ENCODE results near the gene SMPDL3B. TPM values are rescaled to one million over a fixed set of nuclear protein-coding genes. Genes with fewer than 3 reads are reported as not detected.

SMPDL3B gene
- total RNA-seq, 2 donors from 2014 or later = 10.1 to 11.8 TPM

DNA sequence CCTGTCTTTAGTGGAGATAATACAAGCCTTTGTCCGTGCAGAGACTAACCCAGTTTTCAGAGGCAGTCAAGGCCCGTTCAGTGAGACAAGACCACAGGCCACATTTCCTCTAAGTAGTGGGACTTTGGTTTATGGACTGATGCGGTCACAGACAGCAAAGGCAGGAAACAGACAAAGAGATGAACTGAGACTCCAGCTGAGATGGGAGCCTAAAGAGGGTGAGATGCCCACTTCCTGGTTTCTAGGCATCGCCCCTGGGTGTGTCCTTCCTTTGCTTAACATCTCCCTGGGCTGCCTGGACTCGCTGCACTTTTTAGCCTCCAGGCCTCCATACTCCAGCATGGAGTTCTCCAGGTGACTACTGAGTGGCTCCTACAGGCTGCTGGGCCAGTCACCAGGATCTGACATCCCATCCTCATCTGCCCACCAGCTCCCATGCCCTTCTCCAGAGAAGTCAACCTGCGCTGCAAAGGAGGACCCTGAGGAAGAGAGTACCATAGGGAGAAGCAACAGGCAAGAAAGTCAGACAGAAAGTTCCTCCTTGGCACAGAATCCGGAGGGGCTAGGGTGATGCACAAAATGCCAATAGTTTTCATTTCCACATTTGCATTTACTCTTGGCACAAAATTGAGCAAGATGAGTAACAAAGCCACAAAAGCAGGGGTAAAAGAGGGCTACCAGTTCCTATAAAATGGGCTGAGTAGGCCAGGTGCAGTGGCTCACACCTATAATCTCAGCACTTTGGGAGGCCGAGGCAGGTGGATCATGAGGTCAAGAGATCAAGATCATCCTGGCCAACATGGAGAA lies 47.4 kb upstream of the SMPDL3B start:
- H3K4me1 ChIP-seq (ENCODE audit: control insufficient read depth, insufficient read depth, low read length) = no peaks in the 10 kb centered on the region
- peaks cover 38% of the 10 kb centered on the region for H3K36me3 ChIP-seq (ENCODE audit: control insufficient read depth, insufficient read depth, low read length)
- H3K27ac Mint-ChIP-seq = peak overlapping the region; percentile 31
- no peaks in the 10 kb centered on the region for H3K9me3 ChIP-seq (ENCODE audit: control insufficient read depth, low read length)
- H3K4me3 Mint-ChIP-seq = no peak overlapping the region
- peaks cover 53% of the 10 kb centered on the region for H3K36me3 Mint-ChIP-seq (ENCODE audit: low read depth)
- peaks cover 12% of the 10 kb centered on the region for H3K4me1 Mint-ChIP-seq
- TF ChIP-seq, protein P1, sequence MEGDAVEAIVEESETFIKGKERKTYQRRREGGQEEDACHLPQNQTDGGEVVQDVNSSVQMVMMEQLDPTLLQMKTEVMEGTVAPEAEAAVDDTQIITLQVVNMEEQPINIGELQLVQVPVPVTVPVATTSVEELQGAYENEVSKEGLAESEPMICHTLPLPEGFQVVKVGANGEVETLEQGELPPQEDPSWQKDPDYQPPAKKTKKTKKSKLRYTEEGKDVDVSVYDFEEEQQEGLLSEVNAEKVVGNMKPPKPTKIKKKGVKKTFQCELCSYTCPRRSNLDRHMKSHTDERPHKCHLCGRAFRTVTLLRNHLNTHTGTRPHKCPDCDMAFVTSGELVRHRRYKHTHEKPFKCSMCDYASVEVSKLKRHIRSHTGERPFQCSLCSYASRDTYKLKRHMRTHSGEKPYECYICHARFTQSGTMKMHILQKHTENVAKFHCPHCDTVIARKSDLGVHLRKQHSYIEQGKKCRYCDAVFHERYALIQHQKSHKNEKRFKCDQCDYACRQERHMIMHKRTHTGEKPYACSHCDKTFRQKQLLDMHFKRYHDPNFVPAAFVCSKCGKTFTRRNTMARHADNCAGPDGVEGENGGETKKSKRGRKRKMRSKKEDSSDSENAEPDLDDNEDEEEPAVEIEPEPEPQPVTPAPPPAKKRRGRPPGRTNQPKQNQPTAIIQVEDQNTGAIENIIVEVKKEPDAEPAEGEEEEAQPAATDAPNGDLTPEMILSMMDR (conservative IDR thresholded peaks at IDR 0.05) = no peak
- H3K27ac ChIP-seq (ENCODE audit: low read depth, low read length) = no peak overlapping the region
- no peak for DNase-seq
- no peaks in the 10 kb centered on the region for H3K9me3 Mint-ChIP-seq
- H3K4me3 ChIP-seq (ENCODE audit: low read length) = no peak overlapping the region
- H3K27me3 Mint-ChIP-seq (ENCODE audit: insufficient read depth) = no peaks in the 10 kb centered on the region
- 89 to 95% methylated on average over 6 to 8 of the region's 8 CpGs for WGBS, 2 experiments (ENCODE audit: insufficient coverage in 1 of 2, insufficient read length in 1 of 2)
- H3K27me3 ChIP-seq (ENCODE audit: control insufficient read depth, insufficient read depth, low read length, poor library complexity, severe bottlenecking) = no peaks in the 10 kb centered on the region
- no peak overlapping the region for H3K9ac ChIP-seq (ENCODE audit: extremely low read depth, low read length, poor library complexity, severe bottlenecking)

DNA sequence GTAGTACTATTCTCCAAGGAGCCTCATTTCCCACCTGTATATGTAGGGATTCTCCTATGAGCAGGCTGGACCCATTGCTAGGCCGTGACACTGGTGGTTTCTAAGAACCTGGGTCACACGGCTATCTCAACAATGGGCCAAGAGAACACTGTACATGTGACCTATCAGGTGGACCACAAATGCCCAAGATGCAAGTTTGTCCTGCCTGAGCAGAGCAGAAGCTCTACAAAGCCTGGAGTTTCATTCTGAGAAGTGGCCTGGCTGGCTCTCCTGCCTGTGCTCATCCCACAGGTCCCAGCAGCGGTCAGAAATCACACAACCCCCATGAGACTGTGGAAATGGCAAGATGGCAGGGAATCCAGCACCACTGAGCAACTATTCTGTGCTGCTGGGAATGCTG lies 45.3 kb upstream of the SMPDL3B start:
- H3K36me3 Mint-ChIP-seq (ENCODE audit: low read depth) = peaks cover 63% of the 10 kb centered on the region
- no peak overlapping the region for H3K4me3 Mint-ChIP-seq
- no peaks in the 10 kb centered on the region for H3K27me3 Mint-ChIP-seq (ENCODE audit: insufficient read depth)
- Histone ChIP-seq H3K27ac (ENCODE audit: low read depth, low read length) (no peak overlapping the region), H3K9me3 (ENCODE audit: control insufficient read depth, low read length) (no peaks in the 10 kb centered on the region), H3K27me3 (ENCODE audit: control insufficient read depth, insufficient read depth, low read length, poor library complexity, severe bottlenecking) (no peaks in the 10 kb centered on the region), H3K4me1 (ENCODE audit: control insufficient read depth, insufficient read depth, low read length) (no peaks in the 10 kb centered on the region), H3K9ac (ENCODE audit: extremely low read depth, low read length, poor library complexity, severe bottlenecking) (no peak overlapping the region), H3K4me3 (ENCODE audit: low read length) (no peak overlapping the region), H3K36me3 (ENCODE audit: control insufficient read depth, insufficient read depth, low read length) (peaks cover 52% of the 10 kb centered on the region)
- peaks cover 12% of the 10 kb centered on the region for H3K4me1 Mint-ChIP-seq
- whole genome bisulfite sequencing, 2 experiments (ENCODE audit: insufficient coverage in 1 of 2, insufficient read length in 1 of 2) = 92 to 94% methylated on average over 2 to 3 of the region's 3 CpGs
- TF ChIP-seq, protein P1 (conservative IDR thresholded peaks at IDR 0.05) = no peak
- peak overlapping the region; percentile 87 for H3K27ac Mint-ChIP-seq
- H3K9me3 Mint-ChIP-seq = no peaks in the 10 kb centered on the region
- no peak for DNase-seq

DNA sequence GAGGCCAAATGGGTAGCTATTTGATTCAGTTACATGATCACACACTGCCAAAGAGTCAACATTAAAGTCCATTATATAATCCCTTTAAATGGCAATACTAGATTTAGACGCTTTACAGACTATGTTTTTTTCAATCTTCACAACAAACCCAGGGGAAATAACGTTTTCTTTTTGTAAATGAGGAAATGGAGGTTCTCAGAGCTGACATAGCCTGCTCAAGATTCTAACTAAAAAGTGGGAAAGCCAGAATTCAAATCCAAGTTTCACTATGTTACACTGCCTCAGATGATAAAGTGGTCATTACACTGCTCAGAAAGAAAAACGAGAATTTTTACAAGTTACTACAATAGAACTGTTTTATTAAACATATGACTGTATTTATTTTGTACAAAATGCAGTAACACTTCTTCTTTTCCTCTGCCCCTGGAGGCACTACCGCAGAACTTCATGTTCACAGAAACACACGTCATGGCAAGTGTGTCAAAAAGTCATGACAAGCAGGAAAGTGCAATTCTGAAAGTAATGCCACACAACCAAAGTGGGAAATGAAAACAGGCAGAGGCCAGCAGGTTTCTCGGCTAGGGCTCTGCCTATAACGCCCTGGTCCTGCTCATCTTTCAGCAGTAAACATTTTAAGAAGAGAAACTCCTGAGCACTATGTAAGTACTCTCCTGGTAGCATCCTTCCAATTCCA lies 43.5 kb upstream of the SMPDL3B start:
- Mint-ChIP-seq H3K36me3 (ENCODE audit: low read depth) (peaks cover 68% of the 10 kb centered on the region), H3K27me3 (ENCODE audit: insufficient read depth) (no peaks in the 10 kb centered on the region), H3K4me1 (peaks cover 11% of the 10 kb centered on the region), H3K9me3 (no peaks in the 10 kb centered on the region), H3K4me3 (no peak overlapping the region), H3K27ac (no peak overlapping the region)
- Histone ChIP-seq H3K36me3 (ENCODE audit: control insufficient read depth, insufficient read depth, low read length) (peaks cover 64% of the 10 kb centered on the region), H3K27ac (ENCODE audit: low read depth, low read length) (no peak overlapping the region), H3K9ac (ENCODE audit: extremely low read depth, low read length, poor library complexity, severe bottlenecking) (no peak overlapping the region), H3K4me3 (ENCODE audit: low read length) (no peak overlapping the region), H3K9me3 (ENCODE audit: control insufficient read depth, low read length) (no peaks in the 10 kb centered on the region), H3K4me1 (ENCODE audit: control insufficient read depth, insufficient read depth, low read length) (no peaks in the 10 kb centered on the region), H3K27me3 (ENCODE audit: control insufficient read depth, insufficient read depth, low read length, poor library complexity, severe bottlenecking) (no peaks in the 10 kb centered on the region)
- no peak for DNase-seq
- TF ChIP-seq, protein P1 (conservative IDR thresholded peaks at IDR 0.05) = peak; percentile 39
- WGBS, 2 experiments (ENCODE audit: insufficient coverage in 1 of 2, insufficient read length in 1 of 2) = 88 to 96% methylated on average over 4 to 7 of the region's 7 CpGs

Measured in endodermal cell (in vitro differentiated cells).